H4 (cell line): Measurements from ENCODE around the gene DSCAM. TPM values are rescaled to one million over a fixed set of nuclear protein-coding genes. Genes with fewer than 3 reads are reported as not detected.

Experiments used
- DNase-seq: peaks from one replicate; pipeline ENCODE4 v3.0.0-alpha.2; 2015; ENCODE audit warnings: low spot score
- total RNA-seq: library from RNA; depleted of rRNA; stranded (reverse); fragments of >200 nt; shearing (Covaris generic); gene quantifications from 2 replicates; pipeline ENCODE4 v1.2.3, GENCODE V29; 2014

The DSCAM gene
- total RNA-seq, 1 experiment from 2014 or later, result 0.02 TPM

DNA sequence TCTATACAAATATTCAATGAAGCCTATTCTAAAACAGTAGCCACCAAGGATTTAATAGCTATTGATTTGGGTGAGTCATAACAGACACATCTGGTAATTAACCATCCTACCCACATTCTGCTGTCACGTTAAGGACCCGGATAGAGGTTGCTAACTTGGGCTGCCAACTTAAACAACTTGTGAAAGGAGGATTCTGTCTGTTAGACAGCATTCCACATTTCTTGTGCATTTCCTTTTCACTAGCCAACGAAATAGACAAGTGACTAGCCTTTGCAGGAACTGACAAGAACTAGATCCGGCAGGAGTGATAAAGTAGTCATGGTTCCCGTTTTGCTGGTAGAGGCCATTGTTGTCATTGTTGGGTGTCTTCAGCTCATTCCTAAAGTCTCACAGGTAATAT, 9.5 kb downstream of the DSCAM start:
- no peak for DNase-seq

- DNase-seq, result no peak
Observed at GRCh38 chr21:40835184-40835694, 11.7 kb downstream of the DSCAM start.

DNA sequence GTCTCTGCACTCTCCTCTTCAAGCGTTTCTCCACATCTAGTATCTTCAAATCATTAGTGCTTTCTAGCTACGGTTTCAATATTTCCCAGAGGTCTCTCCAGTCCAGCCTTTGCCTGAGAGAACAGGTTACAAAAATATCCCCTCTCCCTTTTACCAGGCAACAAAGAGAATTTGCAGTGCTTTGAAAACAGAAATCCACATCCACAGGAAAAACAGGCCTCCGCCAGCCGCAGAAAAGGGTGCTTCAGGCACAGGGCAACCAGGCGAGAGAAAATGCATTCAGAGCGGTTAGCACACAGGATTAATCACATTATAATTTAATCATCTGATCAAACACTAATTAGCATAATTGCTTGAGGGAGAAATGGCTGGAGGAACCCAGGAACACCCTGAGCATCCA, 13.8 kb downstream of the DSCAM start:
- no peak for DNase-seq

- DNase-seq, result no peak
Observed at GRCh38 chr21:40832316-40832715, 14.6 kb downstream of the DSCAM start.

DNA sequence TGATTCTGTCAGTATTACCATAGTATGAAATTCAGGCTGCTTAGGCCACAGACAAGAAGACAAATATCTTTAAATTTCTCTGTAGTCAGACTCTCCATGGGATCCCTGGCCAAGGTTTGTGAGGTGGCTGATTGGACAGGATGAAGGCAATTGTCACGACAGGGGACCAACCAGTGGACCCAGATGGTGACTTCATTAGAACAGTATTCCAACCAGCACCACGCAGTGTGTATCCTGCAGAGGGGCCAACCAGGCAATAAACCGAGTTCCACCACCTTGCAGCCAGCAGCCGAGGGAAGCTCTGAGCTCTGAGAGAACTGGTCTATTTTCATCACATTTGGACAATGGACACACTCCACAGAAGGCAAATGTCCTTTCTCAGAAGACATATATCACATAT, 16.1 kb downstream of the DSCAM start:
- no peak for DNase-seq

- DNase-seq, result no peak
Observed at GRCh38 chr21:40829791-40830190, 17.2 kb downstream of the DSCAM start.

DNA sequence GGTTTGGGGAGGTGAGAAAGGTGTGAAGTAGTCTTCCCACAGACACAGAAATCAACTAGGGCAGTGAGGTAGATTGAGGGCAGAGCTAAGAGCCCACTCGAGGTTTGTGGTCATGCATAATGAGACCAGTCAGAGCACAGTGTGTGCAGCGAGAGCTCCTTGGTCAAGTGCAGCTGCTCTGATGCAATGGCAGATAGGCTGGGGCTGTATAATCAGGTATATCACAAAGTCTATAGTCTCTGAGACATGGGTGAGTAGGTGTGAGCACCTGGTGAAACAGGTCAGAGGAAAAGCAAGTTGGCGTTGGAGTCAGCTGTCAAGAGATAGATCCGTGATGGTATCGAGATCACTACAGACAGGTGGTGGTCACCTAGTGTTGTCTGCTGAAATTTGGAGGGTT, 17.6 kb downstream of the DSCAM start:
- DNase-seq, result no peak

DNA sequence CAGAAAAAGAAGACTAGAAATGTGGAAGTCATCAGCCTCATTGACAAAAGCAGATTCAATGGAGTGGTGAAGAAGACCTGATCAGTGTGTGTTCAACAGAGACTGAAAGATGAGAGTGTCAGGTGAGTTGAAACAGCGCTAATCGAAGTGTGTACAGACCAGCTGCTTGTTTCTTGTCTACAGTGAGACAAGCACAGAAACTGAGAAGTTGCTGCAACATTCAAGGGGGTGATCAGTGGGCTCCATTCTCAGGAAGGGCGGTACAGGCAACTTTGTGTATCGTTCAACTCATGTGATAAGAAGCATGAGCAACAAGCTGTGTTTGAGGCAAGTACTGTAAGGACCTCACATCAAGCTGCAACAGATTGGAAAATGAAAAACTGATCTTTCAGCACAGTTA, 19.4 kb downstream of the DSCAM start:
- DNase-seq, result no peak

- no peak for DNase-seq
Observed at GRCh38 chr21:40819071-40819900, 27.7 kb downstream of the DSCAM start.

GRCh38 chr21:40813918-40814317, 33.0 kb downstream of the DSCAM start:
- DNase-seq, result no peak

DNA sequence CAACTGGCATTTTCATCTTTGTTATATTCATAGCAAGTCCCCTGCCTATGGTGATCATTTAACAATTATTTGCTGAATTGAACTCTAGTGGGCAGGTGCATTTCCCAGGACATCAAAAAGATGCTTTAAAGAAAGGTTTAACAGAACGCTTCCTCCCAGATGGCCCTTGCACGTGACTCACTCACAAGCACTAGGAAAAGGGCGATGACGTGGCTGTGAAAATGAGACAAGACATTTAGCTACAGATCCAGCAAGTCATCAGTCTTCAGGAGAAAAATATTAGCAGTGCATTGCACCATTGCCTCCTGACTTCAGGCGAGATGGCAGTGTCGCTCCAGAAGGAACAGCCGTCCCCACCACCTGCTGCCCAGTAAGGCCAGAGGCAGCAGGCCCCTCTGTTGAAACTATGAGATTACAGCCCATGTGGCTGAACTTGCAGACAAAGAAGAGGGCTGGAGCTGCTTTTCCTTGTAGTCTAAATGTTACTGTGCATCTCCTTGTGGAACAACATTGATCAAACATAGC, 37.2 kb downstream of the DSCAM start:
- no peak for DNase-seq

DNA sequence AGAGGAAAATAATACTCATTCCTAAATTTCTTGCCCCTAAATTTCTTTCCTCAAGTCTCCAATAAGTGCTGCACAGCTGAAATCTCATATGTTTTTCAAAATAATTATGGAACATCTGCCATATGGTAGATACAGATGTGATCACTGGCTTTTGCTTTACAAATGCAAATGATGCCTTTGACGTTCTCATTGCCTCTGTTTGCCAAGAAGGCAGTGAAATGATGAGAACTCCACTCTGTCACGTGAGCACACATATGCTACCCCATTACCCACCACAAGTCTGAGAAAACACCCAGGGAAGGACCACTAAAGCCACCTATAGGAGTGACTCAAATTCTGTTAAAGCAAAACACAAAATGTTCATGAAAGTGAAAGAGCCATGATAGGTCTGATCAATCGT, 43.9 kb downstream of the DSCAM start:
- DNase-seq, result no peak

DNA sequence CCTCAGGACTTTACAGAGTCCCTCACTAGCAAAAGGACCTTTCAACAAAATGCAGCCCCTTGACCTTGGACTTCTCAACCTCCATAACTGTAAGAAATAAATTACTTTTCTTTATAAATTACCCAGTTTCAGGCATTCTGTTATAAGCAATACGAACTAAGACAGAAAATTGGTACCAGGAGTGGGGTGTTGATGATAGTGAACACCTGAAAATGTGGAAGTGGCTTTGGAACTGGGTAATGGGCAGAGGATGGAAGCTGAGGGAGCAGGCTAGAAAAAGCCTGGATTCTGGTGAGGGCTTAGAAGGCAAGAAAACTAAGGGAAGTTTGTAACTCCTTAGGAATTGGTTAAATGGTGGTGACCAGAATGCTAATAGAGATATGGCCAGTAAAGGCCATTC, 46.8 kb downstream of the DSCAM start:
- DNase-seq, result no peak

DNA sequence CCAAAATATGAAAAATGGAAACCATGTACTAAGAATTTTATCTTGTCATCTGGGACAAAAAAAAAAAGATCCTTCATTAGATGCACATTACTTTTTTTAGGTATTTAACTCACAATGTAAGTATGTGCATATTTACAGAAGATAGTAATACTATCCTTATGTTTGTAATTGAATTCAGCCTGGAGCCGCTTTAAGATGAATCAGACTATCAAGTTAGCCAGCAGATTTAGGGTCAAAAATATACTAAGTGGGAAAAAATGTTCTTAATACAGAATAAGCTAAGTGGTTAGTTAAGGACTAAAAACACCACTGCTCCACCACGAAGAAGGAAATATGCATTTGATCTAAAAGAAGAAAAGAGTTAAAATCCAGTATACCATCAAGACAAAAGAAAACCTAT, 49.1 kb downstream of the DSCAM start:
- DNase-seq, result no peak

DNA sequence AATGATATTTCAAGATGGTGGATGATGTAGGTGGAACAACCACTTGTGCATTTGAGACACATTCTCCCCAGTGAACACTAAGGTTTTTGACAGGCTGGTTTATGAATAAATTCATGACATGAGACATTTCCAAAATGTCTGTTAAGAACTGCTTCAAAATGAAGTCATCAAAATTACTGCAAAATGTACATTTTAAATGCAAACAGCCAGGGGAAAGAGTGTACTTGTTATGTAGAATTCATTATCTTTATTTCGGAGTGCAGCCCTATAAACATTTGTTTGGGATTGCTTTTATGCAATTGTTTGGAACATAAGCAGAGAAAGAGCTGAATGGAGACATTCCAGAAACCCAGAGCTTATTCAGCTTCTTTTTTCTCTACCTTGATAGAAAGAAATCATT, 49.5 kb downstream of the DSCAM start:
- no peak for DNase-seq

DNA sequence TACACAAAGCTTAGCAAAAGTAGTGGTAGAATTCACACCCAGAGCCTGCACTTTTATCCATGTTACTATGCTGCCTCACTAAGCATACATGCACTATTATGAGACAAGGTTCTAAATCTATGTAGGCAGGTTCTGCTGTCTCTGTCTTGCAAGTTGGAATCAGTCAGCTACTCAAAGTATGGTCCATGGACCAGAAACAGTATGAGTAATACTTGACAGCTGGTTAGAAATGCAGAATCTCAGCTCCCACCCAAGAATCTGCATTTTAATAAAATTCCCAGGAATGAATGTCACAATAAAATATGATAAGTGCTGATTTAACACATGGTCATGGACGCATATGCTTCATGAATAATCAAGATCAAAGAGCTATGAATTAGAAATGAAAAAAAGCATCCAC, 50.5 kb downstream of the DSCAM start:
- DNase-seq, result no peak

DNA sequence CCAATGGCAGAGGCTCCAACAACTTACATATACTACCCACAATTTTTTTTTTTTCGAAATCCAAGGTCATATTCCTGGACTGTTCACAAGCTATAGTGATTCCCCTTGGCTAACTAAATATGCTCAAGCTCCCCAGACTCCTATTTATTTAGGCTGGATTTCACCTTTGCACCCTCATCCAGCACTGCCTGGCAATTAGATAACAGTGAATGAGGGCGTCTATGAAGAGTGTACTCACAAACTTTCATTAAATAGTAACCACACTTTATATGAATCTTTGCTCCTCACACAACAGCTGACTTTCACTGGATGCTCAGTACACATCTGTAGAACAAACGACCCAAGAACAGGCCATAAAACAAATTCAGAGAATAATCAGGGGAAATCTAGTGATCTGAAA, 51.6 kb downstream of the DSCAM start:
- DNase-seq, result no peak

- no peak for DNase-seq
Observed at GRCh38 chr21:40792691-40793456, 54.1 kb downstream of the DSCAM start.

DNA sequence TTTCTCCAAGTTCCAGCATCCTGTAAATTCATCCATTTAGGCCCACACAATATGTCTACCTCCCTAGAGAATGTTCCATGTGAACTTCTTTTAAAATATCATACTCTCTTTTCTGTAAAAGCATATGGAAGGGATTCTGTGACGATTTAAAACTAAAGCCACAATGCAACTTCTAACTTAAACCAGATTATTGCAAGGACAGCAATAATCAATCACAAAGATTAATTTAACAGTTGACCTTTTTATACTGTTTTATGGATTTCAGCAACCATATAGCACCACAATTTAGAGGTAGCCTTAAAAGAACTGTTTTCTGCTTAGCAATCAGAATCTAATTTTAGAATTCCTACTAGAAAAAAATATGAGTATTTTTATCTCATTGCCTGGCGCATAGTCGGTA, 58.3 kb downstream of the DSCAM start:
- DNase-seq, result no peak

GRCh38 chr21:40783404-40783803, 63.6 kb downstream of the DSCAM start:
- no peak for DNase-seq

- no peak for DNase-seq
Observed at GRCh38 chr21:40770435-40771055, 76.4 kb downstream of the DSCAM start.

DNA sequence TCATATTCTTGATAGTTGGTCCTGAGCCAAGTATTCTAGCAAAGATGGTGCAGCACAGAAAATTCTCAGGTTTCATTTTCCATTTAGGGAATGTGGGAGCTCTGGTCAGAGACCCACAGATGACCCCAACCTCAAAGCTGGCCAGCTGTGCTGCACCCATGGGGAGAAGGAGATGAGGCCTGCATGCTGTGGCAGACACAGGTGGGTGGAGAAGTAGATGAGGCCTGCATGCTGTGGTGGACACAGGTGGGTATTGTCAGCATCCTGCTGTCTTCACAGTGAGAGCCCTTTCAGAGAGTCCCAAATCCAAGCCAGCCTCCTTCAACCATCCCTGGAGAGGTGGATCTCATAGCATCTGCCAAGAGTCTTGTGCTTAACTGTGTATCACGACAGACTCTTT, 77.7 kb downstream of the DSCAM start:
- no peak for DNase-seq
